ENCODE results near the gene OR4C11. TPM values are rescaled to one million over a fixed set of nuclear protein-coding genes. Genes with fewer than 3 reads are reported as not detected.

Gene OR4C11
- total RNA-seq, 1 donor from 2014 or later, result not detected

Other genes with a start within 250 kb of the OR4C11 start
- gene OR4A15, start 239.7 kb downstream of the OR4C11 start, total RNA-seq, result not detected
- not detected for gene OR4C15, start 53.2 kb downstream of the OR4C11 start, total RNA-seq
- not detected for gene OR4C16, start 35.5 kb downstream of the OR4C11 start, total RNA-seq
- not detected for gene OR4P4, start 27.5 kb upstream of the OR4C11 start, total RNA-seq
- not detected for gene OR4S2, start 40.7 kb upstream of the OR4C11 start, total RNA-seq
- not detected for gene OR4C6, start 54.6 kb upstream of the OR4C11 start, total RNA-seq
- gene OR5D13, start 165.8 kb upstream of the OR4C11 start, total RNA-seq, result not detected
- gene OR5D14, start 187.9 kb upstream of the OR4C11 start, total RNA-seq, result not detected
- gene OR5L1, start 203.7 kb upstream of the OR4C11 start, total RNA-seq, result not detected
- not detected for gene OR5D18, start 212.0 kb upstream of the OR4C11 start, total RNA-seq
- not detected for gene OR5L2, start 219.6 kb upstream of the OR4C11 start, total RNA-seq
- not detected for gene OR5D16, start 231.1 kb upstream of the OR4C11 start, total RNA-seq